Nephron (organoid): ENCODE data around the gene CCDC179.

Source experiments
- H3K27ac Mint-ChIP-seq, 3 experiments: 2 replicates each; pipeline ENCODE4 v1.8.0; 2020; ENCODE audit warnings: mixed read lengths in 3 of 3, mild to moderate bottlenecking in 2 of 3, moderate library complexity in 1 of 3
- H3K27me3 Mint-ChIP-seq: 2 replicates; pipeline ENCODE4 v1.8.0; 2021; ENCODE audit warnings: low read depth, mild to moderate bottlenecking, moderate library complexity, mixed read lengths
- H3K36me3 Mint-ChIP-seq: 2 replicates; pipeline ENCODE4 v1.8.0; 2020; ENCODE audit warnings: low read depth, mixed read lengths
- H3K4me1 Mint-ChIP-seq: 2 replicates; pipeline ENCODE4 v1.8.0; 2020; ENCODE audit warnings: mixed read lengths
- H3K4me3 Mint-ChIP-seq, 3 experiments: 2 replicates each; pipeline ENCODE4 v1.8.0; 2020; ENCODE audit warnings: mild to moderate bottlenecking in 3 of 3, mixed read lengths in 3 of 3, moderate library complexity in 2 of 3
- H3K9me3 Mint-ChIP-seq: 2 replicates; pipeline ENCODE4 v1.8.0; 2020; ENCODE audit warnings: mixed read lengths
- TF ChIP-seq, protein P1 (sequence below), 3 experiments: fragments of 200-600 bp; sonication (generic); IDR thresholded peaks; one replicate each; pipeline ENCODE4 v1.5.0; 2021; ENCODE audit warnings: antibody characterized with exemption in 3 of 3; ENCODE audit not compliant: unreplicated experiment in 3 of 3

The CCDC179 gene

DNA sequence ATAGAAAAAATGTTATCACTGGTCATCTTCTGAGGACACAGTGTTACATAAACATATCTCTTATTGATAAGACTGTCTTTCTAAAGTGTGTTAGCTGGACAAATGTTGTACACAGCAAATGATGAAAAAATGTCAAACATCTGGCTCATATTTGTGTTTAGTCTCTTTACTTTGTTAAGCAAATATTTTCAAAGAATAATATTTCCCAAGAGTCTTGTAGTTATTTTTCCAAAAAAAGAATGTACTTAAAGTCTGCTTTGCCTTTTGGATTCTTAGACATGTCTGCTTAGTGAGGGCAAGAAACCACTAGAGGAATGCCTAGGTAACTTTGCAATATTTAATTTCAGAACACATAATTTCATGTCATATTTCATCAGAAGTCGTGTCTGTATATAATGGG, 23.9 kb upstream of the CCDC179 start:
- Mint-ChIP-seq H3K36me3 (no peaks in the 10 kb centered on the region), H3K4me3 (no peak overlapping the region)
- TF ChIP-seq, protein P1, sequence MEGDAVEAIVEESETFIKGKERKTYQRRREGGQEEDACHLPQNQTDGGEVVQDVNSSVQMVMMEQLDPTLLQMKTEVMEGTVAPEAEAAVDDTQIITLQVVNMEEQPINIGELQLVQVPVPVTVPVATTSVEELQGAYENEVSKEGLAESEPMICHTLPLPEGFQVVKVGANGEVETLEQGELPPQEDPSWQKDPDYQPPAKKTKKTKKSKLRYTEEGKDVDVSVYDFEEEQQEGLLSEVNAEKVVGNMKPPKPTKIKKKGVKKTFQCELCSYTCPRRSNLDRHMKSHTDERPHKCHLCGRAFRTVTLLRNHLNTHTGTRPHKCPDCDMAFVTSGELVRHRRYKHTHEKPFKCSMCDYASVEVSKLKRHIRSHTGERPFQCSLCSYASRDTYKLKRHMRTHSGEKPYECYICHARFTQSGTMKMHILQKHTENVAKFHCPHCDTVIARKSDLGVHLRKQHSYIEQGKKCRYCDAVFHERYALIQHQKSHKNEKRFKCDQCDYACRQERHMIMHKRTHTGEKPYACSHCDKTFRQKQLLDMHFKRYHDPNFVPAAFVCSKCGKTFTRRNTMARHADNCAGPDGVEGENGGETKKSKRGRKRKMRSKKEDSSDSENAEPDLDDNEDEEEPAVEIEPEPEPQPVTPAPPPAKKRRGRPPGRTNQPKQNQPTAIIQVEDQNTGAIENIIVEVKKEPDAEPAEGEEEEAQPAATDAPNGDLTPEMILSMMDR (IDR thresholded peaks at IDR 0.05; ENCODE audit: unreplicated experiment in 3 of 3), result no peak

DNA sequence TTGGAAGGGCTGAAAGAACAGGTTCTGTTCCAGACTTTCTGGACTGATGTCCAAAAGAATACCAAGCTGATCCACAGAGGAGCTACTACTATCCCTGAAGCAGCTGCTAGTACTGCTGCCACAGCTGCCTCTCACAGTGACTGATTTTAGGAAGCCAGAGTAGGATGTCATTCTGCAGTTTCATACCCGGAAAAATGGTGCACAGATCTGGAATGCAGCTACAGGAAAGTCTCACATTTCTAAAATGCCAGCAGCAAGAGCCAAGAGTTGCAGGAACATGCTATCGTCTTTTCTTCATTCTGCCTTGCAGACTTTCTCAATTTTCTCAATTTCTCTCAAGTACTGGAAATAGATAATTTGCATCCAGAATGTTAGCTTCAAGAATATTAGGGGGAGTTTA, 19.4 kb upstream of the CCDC179 start:
- no peaks in the 10 kb centered on the region for H3K9me3 Mint-ChIP-seq
- H3K4me1 Mint-ChIP-seq, result peaks cover 11% of the 10 kb centered on the region
- H3K36me3 Mint-ChIP-seq, result no peaks in the 10 kb centered on the region
- H3K27me3 Mint-ChIP-seq, result no peaks in the 10 kb centered on the region
- H3K27ac Mint-ChIP-seq, result peak overlapping the region in 1 of 3 experiments; percentile 46
- TF ChIP-seq, protein P1 (IDR thresholded peaks at IDR 0.05; ENCODE audit: unreplicated experiment in 3 of 3), result no peak
- H3K4me3 Mint-ChIP-seq, result no peak overlapping the region

More for the DNA sequence above, 23.9 kb upstream of the CCDC179 start:
- peak overlapping the region in 1 of 3 experiments; percentile 9 for H3K27ac Mint-ChIP-seq
- H3K4me1 Mint-ChIP-seq, result peaks cover 11% of the 10 kb centered on the region
- no peaks in the 10 kb centered on the region for H3K27me3 Mint-ChIP-seq
- no peaks in the 10 kb centered on the region for H3K9me3 Mint-ChIP-seq

DNA sequence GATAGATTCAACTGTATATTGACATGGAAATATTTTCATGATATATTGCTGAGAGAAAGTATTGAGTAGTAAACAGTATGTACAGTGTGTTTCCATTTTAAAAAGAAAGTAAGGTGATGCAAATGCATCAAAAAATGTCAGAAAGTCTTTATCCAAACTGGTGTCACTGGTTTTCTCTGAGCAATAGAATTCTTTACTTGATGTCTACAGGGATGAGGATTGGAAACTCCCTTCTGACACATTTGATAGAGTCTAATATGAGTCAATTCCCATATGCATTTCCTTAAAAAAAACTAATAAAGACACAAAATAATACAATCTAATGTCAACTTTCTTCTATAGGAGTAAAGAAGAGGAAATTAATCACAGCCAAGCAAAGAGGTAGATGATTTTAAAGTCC, 18.3 kb upstream of the CCDC179 start:
- Mint-ChIP-seq H3K27ac (no peak overlapping the region), H3K9me3 (no peaks in the 10 kb centered on the region), H3K36me3 (no peaks in the 10 kb centered on the region), H3K4me1 (peaks cover 6% of the 10 kb centered on the region), H3K4me3 (no peak overlapping the region), H3K27me3 (no peaks in the 10 kb centered on the region)
- TF ChIP-seq, protein P1 (IDR thresholded peaks at IDR 0.05; ENCODE audit: unreplicated experiment in 3 of 3), result no peak

DNA sequence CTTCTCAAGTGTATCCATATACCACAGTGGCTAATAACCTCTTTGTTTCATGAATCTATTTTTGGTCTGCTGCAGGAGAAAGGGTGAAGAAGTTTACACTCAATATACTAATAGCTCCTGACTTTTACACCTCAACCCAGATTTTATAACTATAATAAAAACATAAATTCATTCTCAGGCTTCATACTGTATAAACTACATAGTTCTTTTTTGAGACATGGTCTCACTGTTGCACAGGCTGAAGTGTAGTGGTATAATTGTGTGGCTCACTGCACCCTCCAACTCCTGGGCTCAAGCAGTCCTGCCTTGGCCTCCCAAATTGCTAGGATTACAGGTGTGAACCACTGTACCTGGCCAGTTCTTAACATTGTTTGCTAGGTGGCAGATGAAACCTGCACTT, 17.8 kb upstream of the CCDC179 start:
- H3K4me3 Mint-ChIP-seq, result no peak overlapping the region
- H3K36me3 Mint-ChIP-seq, result no peaks in the 10 kb centered on the region
- no peak overlapping the region for H3K27ac Mint-ChIP-seq
- H3K9me3 Mint-ChIP-seq, result no peaks in the 10 kb centered on the region
- H3K4me1 Mint-ChIP-seq, result peaks cover 6% of the 10 kb centered on the region
- TF ChIP-seq, protein P1 (IDR thresholded peaks at IDR 0.05; ENCODE audit: unreplicated experiment in 3 of 3), result no peak
- H3K27me3 Mint-ChIP-seq, result no peaks in the 10 kb centered on the region

DNA sequence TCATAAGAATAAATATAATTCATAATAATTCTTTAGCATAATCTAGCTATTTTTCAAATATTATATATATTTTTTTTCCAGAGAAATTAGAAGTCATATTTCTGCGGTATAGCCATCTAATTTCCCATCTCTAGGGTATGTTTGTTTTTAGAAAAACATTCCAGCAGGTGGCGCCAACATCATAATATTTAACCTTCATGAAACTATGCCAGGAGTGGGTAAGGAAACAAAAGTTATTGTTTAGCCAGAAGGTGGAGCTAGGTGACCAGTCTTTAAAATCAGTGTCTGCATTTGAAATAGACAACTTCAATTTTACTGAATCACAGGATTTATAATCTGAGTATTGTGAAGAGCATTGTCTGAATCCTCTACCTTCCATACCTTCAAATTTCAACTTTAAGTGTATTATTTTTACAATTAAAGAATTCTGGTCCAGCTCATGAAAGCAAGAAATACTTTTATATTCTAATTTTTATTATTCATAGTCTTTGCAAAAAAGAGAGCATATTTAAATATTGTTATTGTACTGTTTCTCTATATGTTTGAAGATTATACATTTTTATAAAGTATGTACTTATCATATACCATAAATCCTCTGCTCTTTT, 15.7 kb upstream of the CCDC179 start:
- Mint-ChIP-seq H3K9me3 (no peaks in the 10 kb centered on the region), H3K36me3 (no peaks in the 10 kb centered on the region), H3K27me3 (no peaks in the 10 kb centered on the region), H3K4me1 (peaks cover 6% of the 10 kb centered on the region), H3K27ac (no peak overlapping the region), H3K4me3 (no peak overlapping the region)
- TF ChIP-seq, protein P1 (IDR thresholded peaks at IDR 0.05; ENCODE audit: unreplicated experiment in 3 of 3), result peak; percentile 78 to 92 (median 82)

DNA sequence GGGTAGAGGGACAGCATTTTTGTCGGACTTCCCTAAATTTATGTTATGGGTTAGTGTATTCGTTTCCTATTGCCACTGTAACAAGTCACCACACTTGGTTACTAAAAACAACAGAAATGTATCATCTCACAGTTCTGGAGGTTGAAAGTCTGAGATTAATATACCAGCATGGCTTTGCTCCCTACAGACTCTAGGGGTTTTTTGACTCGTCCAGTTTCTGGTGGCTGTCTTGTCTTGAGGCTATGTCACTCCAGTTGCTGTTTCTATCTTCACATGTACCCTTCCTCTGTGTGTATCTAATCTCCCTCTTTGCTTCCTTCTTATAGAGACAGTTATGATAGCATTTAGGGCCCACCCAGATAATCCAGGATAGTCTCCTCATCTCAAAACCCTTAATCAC, 9.1 kb upstream of the CCDC179 start:
- Mint-ChIP-seq H3K36me3 (no peaks in the 10 kb centered on the region), H3K4me3 (no peak overlapping the region), H3K27ac (no peak overlapping the region), H3K27me3 (no peaks in the 10 kb centered on the region), H3K9me3 (no peaks in the 10 kb centered on the region), H3K4me1 (no peaks in the 10 kb centered on the region)
- TF ChIP-seq, protein P1 (IDR thresholded peaks at IDR 0.05; ENCODE audit: unreplicated experiment in 3 of 3), result no peak
